Cardiac atrium fibroblast (primary cell): ENCODE data around the gene PRCC. TPM values are rescaled to one million over a fixed set of nuclear protein-coding genes. Genes with fewer than 3 reads are reported as not detected.

Experiments
- total RNA-seq: library from RNA; depleted of rRNA; stranded (reverse); fragments of >200 nt; gene quantifications from 2 replicates; pipeline ENCODE4 v1.2.3, GENCODE V29; 2015

Gene PRCC, protein sequence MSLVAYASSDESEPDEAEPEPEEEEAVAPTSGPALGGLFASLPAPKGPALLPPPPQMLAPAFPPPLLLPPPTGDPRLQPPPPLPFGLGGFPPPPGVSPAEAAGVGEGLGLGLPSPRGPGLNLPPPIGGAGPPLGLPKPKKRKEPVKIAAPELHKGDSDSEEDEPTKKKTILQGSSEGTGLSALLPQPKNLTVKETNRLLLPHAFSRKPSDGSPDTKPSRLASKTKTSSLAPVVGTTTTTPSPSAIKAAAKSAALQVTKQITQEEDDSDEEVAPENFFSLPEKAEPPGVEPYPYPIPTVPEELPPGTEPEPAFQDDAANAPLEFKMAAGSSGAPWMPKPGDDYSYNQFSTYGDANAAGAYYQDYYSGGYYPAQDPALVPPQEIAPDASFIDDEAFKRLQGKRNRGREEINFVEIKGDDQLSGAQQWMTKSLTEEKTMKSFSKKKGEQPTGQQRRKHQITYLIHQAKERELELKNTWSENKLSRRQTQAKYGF
- 39.7 and 47.3 TPM in 2 replicates for total RNA-seq

DNA sequence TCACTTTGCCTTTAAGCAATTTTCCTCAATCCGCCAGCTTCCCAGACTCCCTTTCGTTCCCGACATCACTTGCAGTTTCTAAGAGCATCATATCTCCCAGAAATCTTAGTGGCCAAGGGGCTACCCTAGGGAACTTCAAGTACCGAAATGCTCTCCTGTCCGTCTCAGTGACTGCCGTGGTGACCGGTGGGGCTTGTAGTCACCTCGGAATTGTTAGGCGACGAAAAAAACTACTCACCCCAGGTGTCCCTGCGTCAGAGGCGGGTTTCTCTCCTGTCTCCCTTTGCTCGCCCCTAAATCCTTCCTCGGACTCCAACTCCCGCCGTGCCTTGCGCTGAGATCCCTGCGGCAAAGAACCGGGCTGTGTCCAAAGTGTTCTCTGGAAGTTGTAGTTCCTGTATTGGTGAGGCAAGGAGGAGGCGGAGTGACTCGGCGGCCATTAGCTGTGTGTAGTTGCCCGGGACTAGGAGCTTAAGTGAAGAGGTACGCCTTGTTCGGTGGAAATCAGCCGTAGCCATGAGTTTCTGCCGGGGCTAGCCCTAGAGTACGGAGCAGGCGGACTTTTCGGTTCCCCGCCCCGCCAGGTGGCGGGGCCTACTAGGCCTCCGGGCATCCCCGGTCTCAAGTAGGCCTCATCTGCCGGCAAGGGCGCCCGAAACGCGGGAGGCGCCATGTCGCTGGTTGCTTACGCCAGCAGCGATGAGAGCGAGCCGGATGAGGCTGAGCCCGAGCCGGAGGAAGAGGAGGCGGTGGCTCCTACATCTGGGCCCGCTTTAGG is at the start of gene PRCC:
TSS of gene PRCC (plus strand) at position 435 of the 778 bp plus-strand sequence. CDS start at position 672, 237 bp downstream.

DNA sequence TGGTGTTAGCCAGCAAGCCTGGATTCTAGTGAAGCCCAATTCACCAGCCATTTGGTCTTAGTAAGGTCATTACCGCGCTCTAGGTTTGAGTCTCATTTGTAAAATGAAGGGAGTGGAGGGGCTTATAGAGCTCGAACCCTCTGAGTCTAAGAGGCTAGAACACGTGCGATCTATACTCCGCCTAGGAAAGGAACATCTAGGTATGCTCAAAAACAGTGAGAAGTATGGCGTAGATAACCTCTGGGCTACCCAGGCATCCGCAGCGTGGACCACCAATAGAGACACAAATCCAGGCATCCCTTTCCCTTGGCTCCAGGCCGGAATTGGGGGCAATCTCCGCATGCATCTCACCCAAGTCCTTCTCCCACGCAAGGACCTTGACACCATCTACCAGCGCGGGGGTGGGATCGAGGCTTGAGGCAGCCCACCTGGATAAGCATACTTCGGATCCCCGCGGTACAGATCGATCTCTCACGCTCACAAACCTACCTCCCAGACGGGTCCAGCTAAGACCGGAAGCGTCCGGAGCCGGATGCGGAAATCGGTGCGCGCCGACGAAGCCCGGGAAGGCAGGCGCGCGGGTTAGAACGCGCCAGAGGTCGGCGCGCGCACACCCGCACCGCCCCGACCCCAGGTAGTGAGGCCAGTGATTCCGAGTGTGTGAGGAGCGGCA is 39.3 kb upstream of the PRCC start, which contains the start of gene METTL25B:
TSS of gene METTL25B (plus strand) at position 544 of the 673 bp plus-strand sequence. CDS start 636 bp downstream, outside the sequence.

DNA sequence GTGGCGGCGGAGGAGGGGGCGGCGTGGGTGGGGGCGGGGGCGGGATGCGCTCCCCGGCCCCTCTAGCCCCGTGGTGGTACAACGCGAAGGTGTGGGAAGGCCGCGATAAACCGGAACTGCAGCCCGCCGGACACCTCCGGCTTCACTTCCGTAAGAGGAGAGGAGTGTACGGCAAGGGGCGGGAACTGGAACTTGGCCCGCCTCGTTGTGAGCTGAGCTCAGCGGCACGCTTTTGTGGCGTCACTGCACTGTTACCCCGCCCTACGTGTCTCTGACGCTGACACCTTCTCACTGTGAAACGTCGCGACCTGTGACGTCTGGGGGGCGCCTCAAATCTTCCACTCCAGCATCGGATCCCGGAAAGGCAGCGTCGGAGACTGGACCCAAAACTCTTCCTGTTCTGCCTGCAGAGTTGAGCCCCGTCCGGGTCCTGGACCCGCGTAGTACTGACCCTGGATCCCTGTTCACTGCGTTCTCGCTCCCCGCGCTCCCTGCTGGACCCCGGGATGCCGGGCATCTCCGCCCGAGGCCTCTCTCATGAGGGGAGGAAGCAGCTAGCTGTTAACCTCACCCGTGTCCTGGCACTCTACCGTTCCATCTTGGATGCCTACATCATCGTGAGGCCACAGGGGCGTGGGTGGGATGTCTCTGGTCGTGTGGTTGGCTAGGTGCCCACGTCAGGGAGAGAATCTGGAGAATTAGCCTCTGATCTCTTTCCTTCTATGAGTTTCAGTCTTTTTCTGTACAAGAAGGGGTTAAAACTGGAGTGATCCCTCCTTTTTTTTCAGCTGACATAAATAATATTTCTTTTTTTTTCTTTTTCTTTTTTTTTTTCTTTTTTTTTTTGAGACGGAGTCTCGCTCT is 38.5 kb upstream of the PRCC start, which contains the start of gene ISG20L2:
TSS of gene ISG20L2 (minus strand) at position 168 of the 864 bp plus-strand sequence. CDS start 1,114 bp downstream, outside the sequence.

DNA sequence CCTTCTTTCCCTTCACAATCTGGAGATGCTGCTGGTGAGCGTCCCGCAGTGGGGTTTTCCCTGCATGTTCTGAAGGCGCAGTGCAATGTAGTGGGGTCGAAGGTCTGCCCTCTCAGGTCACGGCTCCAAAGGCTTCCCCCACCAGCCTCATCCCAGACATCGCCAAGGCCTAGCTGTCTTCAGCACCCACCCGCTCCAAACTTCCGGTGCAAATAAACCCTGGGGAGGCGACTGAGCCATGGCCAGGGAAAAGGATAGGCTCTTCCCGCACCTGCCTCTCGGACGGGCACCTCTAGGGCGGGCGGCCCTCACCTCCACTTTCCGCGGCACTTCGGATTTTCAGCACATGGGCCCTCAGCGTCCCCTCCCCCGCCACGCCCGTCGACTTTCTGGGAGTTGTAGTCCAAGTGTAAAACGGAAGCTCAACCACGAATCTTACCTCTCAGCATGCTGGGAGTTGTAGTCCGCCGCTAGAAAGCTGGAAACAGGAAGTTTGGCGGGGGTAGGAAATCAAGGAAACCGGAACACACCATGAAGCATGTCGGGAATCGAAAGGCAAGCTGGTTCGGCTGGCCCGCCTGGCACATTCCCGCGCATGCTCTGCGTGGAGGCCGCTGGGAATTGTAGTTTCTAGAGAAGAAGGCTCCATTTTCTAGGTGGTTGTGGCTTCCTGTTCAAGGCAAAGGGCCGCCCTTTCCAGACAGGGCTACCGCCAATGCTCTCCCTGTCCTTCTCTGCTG is 26.4 kb upstream of the PRCC start, which contains the start of gene MRPL24:
TSS of gene MRPL24 (minus strand) at position 348 of the 740 bp plus-strand sequence. CDS start 2,384 bp downstream, outside the sequence.

DNA sequence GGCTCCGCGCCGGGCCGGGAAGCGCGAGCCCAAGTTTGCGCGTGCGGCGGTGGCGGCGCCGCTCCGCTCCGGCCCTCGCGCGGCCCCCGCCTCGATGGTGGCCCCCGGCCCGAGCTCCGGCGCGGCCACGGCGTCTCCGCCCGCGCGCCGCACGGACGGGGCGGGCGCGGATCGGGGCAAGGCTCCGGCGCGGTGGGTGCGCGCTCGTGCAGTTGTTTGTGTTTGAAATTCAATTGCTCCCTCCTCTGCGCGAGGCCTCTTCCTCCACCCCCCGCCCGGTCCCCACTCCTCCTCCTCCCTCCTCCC is 15.9 kb upstream of the PRCC start, which contains the start of gene HDGF:
TSS of gene HDGF (minus strand) at position 225 of the 306 bp plus-strand sequence. CDS start 246 bp downstream, outside the sequence.

DNA sequence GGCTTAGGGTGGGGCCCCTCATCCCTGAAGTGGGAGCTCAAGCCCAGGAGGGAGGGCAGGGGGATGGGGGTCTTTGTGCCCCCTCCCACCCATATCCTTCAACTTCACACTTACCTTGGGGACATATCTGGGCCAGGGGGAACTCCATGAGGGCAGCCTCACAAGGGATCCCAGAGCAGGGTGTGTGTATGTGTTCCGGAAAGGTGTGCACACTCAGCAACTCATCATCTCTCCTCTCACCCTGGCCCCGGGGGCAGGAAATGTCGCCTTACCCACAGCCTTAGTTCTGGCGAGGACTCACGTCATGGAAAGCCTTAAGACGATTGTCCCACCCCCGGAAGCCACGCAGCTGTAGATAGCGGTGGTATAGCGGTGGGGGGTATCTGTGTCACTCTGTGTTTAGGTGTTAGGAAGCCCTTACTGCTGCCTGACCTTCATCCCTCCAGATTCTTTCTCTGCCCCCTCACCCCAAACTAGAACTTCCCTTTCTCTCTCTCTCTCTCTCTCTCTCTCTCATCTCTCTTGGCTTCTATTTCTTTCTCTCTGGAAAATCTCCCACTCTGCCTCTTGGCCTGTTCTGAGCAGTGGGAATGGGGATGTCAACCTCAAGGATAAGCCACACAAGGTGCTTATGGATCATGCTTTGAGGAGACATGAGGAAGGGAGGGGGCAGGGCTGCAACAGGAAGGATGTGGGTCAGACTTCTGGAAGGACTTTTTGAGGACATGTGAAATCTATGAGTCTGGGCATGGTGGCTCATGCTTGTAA is 49.4 kb downstream of the PRCC start, which contains the start of gene SH2D2A:
TSS of gene SH2D2A (minus strand) at position 288 of the 768 bp plus-strand sequence. CDS start at position 148, 140 bp downstream.

Other genes with a start within 250 kb of the PRCC start
- 4.3 and 5.5 TPM in 2 replicates for gene IQGAP3, start 195.0 kb upstream of the PRCC start, total RNA-seq
- not detected in 2 replicates for gene TTC24, start 187.8 kb upstream of the PRCC start, total RNA-seq
- 50.9 and 61.9 TPM in 2 replicates for gene NAXE, start 175.8 kb upstream of the PRCC start, total RNA-seq
- gene GPATCH4, start 166.1 kb upstream of the PRCC start, total RNA-seq = 5.8 and 13.0 TPM in 2 replicates
- 2.3 TPM in 1 of 2 replicates, not detected in the other for gene HAPLN2, start 148.1 kb upstream of the PRCC start, total RNA-seq
- not detected in 2 replicates for gene BCAN, start 125.4 kb upstream of the PRCC start, total RNA-seq
- gene NES, start 90.1 kb upstream of the PRCC start, total RNA-seq = 27.6 and 30.3 TPM in 2 replicates
- gene CRABP2, start 62.0 kb upstream of the PRCC start, total RNA-seq = 2.1 and 2.5 TPM in 2 replicates
- gene METTL25B, start 39.1 kb upstream of the PRCC start, total RNA-seq = 6.5 and 11.6 TPM in 2 replicates
- 13.7 and 18.0 TPM in 2 replicates for gene ISG20L2, start 38.8 kb upstream of the PRCC start, total RNA-seq
- 61.2 and 66.1 TPM in 2 replicates for gene MRPL24, start 26.4 kb upstream of the PRCC start, total RNA-seq
- gene HDGF, start 15.9 kb upstream of the PRCC start, total RNA-seq = 134 and 156 TPM in 2 replicates
- 0.18 TPM in 1 of 2 replicates, not detected in the other for gene SH2D2A, start 49.3 kb downstream of the PRCC start, total RNA-seq
- gene INSRR, start 91.6 kb downstream of the PRCC start, total RNA-seq = not detected in 2 replicates
- gene NTRK1, start 93.3 kb downstream of the PRCC start, total RNA-seq = 0.16 TPM in 1 of 2 replicates, not detected in the other
- 16.7 and 19.3 TPM in 2 replicates for gene PEAR1, start 126.2 kb downstream of the PRCC start, total RNA-seq
- gene LRRC71, start 153.1 kb downstream of the PRCC start, total RNA-seq = not detected in 2 replicates